ENCODE results near the gene NEBL.

NEBL gene

DNA sequence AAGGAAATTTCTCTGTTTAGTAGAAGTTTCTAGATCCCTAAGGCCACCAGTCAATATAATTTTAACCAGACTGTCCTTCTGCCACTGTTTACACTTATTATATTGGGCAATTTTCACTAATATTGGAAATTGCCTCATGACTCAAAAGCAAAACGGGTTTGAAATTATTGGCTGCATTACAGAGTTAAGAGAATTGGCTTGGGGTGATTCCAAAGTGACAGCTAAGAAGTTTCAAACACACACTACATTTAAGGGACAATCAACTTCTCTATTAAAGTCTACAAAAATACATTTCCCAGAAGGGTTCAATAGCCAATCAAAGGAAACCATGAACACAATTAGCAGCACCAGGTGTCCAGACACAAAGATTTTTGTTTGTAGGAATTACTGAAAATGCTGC lies 111.9 kb downstream of the NEBL start:
- H3K4me1 Mint-ChIP-seq: no peaks in the 10 kb centered on the region
- no peaks in the 10 kb centered on the region for H3K9me3 Mint-ChIP-seq
- H3K27ac Mint-ChIP-seq: no peak overlapping the region
- no peaks in the 10 kb centered on the region for H3K36me3 Mint-ChIP-seq
- H3K27me3 Mint-ChIP-seq: no peaks in the 10 kb centered on the region
- H3K4me3 Mint-ChIP-seq: no peak overlapping the region

DNA sequence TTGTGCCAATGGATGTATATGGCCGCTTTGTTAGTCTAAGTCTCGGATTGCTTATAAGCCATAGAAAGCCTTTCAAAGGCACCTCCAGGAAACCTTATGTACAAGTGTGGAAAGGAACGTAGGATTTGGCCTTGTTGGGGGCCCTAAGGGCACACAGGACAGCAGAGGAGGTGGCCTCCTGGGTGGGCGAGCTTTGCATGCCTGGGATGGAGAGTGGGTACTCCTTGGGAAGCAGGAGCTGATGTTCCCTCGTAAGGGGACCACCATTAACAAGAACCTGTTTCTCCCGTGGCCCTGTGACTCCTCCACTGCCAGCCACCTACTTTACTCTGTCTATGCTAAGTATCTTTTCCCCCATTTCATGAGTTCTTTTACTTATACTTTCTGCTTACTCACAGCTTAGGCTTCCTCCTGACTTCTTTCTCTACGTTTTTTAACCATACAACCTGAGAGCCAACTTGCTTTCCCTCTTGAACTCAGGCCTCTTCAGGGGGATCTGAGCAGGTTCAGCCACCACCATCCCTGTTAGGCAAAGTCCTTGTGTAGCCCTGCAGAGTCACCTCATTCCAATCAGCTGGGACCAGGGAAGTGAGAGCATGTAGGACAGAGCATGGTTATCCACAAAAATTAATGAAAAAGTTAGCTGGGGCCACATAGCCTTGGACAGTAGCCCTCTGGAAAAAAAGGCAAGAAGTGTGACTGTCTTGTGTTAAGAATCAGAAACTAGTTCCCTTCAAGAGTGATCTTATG lies 118.9 kb downstream of the NEBL start:
- Mint-ChIP-seq H3K36me3 (no peaks in the 10 kb centered on the region), H3K4me1 (no peaks in the 10 kb centered on the region), H3K27me3 (no peaks in the 10 kb centered on the region)

DNA sequence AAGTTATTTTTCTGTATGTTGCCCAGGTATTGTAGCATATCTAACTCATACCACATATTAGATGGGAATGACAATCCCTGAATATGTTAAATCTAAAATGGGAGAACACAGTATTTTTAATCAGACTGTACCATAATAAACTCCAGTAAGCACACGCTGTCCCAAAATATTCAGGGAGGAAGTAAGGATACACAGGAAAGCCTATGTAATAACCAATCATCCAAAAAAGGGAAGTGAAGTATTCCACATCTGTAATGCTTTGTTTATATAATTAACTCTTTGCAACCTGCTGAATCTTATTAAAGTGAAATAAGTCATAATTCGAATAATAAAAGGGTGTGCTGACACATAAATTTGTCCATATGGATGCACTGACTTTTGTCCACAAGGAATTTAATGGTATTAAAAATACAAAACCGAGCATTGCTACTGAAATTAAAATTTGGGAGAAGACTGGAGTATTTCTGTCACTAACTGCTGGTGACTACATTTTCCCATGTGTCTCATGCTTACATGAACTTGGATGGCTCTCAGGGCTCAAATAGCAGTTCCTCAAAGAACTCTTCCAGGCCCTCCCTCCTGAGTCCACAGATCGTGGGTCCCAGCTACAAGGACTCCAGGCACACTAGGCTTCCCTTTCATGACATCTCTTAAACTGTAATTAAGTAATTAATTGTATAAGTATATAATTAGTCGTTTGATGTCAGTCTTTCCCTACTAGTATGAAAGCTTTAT lies 120.6 kb downstream of the NEBL start:
- Mint-ChIP-seq H3K9me3 (no peaks in the 10 kb centered on the region), H3K4me1 (no peaks in the 10 kb centered on the region), H3K4me3 (no peak overlapping the region), H3K27ac (no peak overlapping the region), H3K27me3 (no peaks in the 10 kb centered on the region), H3K36me3 (no peaks in the 10 kb centered on the region)

More for the DNA sequence above, 118.9 kb downstream of the NEBL start:
- no peaks in the 10 kb centered on the region for H3K9me3 Mint-ChIP-seq
- no peak overlapping the region for H3K4me3 Mint-ChIP-seq
- no peak overlapping the region for H3K27ac Mint-ChIP-seq

DNA sequence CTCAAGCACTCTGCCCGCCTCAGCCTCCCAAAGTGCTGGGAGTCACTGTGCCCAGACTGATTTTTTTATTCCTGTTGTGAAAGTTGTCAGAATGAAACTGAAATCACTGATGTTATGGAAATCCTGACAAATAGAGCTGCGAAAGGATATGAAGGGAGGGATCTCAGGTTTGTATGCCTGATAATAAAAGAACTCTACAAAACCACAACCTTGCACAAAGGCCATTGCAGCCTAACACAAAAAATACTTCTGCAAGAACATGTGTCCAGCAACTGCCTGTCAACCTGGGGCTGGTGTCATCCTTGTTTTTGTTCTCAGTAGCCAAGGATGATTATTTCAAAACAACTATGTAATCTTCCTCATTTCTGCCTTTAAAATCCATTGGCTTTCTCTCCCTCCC lies 126.1 kb downstream of the NEBL start:
- no peak overlapping the region for H3K4me3 Mint-ChIP-seq
- H3K9me3 Mint-ChIP-seq: no peaks in the 10 kb centered on the region
- H3K36me3 Mint-ChIP-seq: no peaks in the 10 kb centered on the region
- no peaks in the 10 kb centered on the region for H3K27me3 Mint-ChIP-seq
- H3K27ac Mint-ChIP-seq: no peak overlapping the region
- no peaks in the 10 kb centered on the region for H3K4me1 Mint-ChIP-seq

DNA sequence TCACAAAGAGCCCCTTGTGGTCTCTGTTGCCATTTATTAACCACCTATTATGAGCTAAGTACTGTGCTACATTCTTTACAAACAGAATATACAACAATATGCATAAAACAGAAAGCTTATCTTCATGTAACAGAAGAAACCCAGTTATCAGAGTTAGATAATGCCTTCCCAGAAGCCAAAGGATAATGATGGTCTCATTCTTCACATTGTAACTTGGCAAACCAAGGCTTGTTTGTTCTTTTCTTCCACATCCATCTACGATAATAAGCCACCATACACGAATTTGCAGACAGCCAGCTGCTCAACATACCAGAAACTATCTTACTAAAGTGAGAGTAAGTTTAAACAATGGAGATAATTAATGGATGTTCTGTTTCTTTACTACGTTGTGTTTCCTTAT lies 127.6 kb downstream of the NEBL start:
- Mint-ChIP-seq H3K4me3 (no peak overlapping the region), H3K4me1 (no peaks in the 10 kb centered on the region), H3K27me3 (no peaks in the 10 kb centered on the region), H3K9me3 (no peaks in the 10 kb centered on the region), H3K27ac (no peak overlapping the region), H3K36me3 (no peaks in the 10 kb centered on the region)

DNA sequence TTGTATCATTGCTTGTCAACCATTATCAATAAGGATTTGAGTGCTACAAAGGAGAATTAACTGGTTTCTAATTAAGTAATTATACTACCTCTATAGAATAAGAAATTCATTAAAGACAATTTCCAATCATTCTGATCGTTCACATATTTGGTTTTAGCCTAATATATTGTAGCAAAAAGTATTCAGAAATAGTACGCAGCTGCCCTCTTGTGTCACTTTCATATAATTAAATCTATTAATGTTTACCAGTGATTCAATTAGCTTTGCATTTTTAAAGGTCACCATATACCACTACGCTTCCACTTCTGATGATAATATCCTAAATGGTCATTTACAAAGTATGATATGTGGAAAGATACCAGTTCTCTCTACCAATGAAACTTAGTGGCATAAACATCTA lies 128.3 kb downstream of the NEBL start:
- Mint-ChIP-seq H3K27ac (no peak overlapping the region), H3K9me3 (no peaks in the 10 kb centered on the region), H3K4me1 (no peaks in the 10 kb centered on the region), H3K36me3 (no peaks in the 10 kb centered on the region), H3K27me3 (no peaks in the 10 kb centered on the region), H3K4me3 (no peak overlapping the region)

DNA sequence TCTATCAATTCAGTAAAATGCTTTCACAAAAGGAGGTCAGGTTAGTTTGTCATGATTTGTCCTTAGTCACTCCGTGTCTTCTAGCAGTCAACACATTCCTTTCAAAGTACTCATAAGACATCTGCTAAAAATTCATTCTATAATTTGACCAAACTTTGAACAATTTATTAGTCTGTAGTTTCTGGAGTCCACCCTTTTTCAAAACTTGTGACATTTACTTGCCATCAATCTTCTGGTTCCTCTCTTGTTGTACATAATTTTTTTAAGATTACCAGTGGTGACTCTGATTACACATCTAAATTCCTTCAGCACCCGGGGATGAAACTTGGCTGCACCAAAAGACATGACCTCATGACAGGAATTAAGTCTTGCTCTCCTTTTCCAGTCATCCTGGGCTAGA lies 130.1 kb downstream of the NEBL start:
- Mint-ChIP-seq H3K9me3 (no peaks in the 10 kb centered on the region), H3K4me3 (no peak overlapping the region)

DNA sequence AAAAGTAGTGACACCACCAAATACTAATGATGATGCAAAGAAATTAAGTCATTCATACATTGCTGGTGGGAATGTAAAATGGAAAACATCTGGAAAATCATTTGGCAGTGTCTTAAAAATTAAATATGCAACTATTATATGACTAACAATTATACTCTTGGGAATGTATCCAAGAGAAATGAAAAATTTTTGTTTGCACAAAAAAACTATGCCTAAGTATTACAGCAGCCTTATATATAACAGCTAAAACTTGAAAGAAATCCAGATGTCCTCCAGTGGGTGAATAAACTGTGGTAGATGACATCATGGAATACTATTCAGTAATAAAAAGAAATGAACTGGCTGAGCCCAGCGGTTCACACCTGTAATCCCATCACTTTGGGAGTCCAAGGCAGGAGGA lies 132.0 kb downstream of the NEBL start:
- H3K27ac Mint-ChIP-seq: no peak overlapping the region
- H3K4me3 Mint-ChIP-seq: no peak overlapping the region
- H3K36me3 Mint-ChIP-seq: no peaks in the 10 kb centered on the region
- H3K27me3 Mint-ChIP-seq: no peaks in the 10 kb centered on the region
- H3K4me1 Mint-ChIP-seq: no peaks in the 10 kb centered on the region
- peaks cover 4% of the 10 kb centered on the region for H3K9me3 Mint-ChIP-seq

More for the DNA sequence above, 130.1 kb downstream of the NEBL start:
- no peaks in the 10 kb centered on the region for H3K27me3 Mint-ChIP-seq
- H3K4me1 Mint-ChIP-seq: no peaks in the 10 kb centered on the region
- H3K27ac Mint-ChIP-seq: no peak overlapping the region
- no peaks in the 10 kb centered on the region for H3K36me3 Mint-ChIP-seq

DNA sequence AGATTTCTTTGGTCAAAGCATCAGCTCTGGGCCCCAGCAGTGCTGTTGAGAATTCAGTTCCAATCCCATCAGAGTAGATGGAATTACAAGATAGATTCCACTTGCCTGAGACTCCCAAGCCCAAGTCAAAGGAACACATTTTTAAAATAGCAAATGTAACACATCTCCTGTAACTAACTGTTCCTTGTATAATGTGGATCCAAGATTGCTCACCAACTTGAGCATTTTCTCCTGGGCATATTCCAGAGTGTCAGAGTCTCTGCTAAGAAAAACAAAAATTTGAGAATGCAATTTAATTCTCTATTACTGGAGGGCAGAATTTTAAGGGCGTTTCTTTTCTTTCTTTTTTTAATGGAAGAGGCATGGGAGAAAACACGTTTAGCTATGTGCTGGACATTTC lies 136.7 kb downstream of the NEBL start:
- Mint-ChIP-seq H3K27ac (no peak overlapping the region), H3K36me3 (no peaks in the 10 kb centered on the region), H3K4me1 (no peaks in the 10 kb centered on the region), H3K4me3 (no peak overlapping the region), H3K9me3 (peaks cover 4% of the 10 kb centered on the region), H3K27me3 (no peaks in the 10 kb centered on the region)

DNA sequence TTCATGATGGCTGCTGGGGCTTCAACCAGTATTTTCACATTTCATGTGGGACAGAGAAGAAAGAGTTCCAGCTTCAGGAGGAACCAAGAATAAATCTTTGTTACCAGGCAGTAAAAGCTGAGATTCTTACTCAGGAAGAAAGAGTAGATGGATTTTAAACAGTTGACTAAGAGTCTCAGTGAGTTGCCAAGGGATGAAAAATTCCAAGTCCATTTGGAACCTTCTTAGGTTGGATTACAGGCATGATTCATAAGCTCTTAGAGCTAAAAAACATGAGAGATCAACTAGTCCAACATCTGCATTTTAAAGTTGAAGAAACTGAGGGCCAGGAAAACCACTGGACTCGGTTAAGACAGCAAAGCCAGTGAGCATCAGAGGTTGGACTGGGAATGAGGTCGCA lies 148.6 kb downstream of the NEBL start:
- Mint-ChIP-seq H3K27me3 (no peaks in the 10 kb centered on the region), H3K4me3 (no peak overlapping the region), H3K36me3 (no peaks in the 10 kb centered on the region), H3K27ac (no peak overlapping the region), H3K9me3 (peaks cover 17% of the 10 kb centered on the region), H3K4me1 (no peaks in the 10 kb centered on the region)

DNA sequence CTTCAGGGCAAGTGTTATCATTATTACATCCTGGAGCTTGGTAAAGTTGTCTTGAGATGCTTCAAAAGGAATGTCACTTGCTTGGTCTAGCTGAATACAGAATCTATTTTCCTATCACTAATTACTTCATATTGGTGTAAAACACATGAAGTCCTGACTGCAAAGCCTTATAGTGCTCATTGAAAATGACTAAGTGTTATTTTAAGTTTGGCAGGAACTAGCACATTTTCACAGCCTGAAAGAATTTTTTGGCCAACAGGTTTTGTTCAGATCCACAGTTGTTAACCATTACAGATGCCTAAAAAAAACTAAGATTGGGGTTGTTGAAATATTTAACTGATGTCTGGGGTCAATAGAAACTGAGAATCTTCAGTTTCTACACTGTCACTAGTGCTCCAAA lies 149.3 kb downstream of the NEBL start:
- H3K9me3 Mint-ChIP-seq: peaks cover 17% of the 10 kb centered on the region

DNA sequence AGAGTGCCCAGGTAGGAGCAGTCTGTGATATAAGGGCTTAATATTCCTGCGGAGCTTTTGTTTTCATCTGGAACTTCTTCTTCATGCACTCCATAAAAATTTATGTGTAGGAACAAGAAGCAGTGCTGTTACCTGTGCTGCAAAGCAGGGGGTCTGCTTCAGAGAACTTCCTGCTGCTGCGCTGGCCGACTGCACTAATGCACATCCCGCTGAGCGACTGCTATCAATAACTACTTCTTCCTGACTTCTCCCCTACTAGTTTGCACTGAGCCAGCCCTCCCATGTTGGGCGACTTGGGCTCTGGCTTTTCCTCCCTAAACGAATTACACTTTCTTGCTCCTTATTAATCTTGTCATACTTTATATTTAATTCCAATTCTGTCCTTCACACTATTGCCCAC lies 150.3 kb downstream of the NEBL start:
- H3K4me1 Mint-ChIP-seq: no peaks in the 10 kb centered on the region
- peaks cover under 1% of the 10 kb centered on the region for H3K27me3 Mint-ChIP-seq
- H3K36me3 Mint-ChIP-seq: no peaks in the 10 kb centered on the region
- H3K9me3 Mint-ChIP-seq: peaks cover 17% of the 10 kb centered on the region
- no peak overlapping the region for H3K27ac Mint-ChIP-seq
- H3K4me3 Mint-ChIP-seq: no peak overlapping the region

More for the DNA sequence above, 149.3 kb downstream of the NEBL start:
- H3K4me1 Mint-ChIP-seq: no peaks in the 10 kb centered on the region
- H3K27me3 Mint-ChIP-seq: no peaks in the 10 kb centered on the region
- H3K27ac Mint-ChIP-seq: no peak overlapping the region
- H3K36me3 Mint-ChIP-seq: no peaks in the 10 kb centered on the region
- no peak overlapping the region for H3K4me3 Mint-ChIP-seq

DNA sequence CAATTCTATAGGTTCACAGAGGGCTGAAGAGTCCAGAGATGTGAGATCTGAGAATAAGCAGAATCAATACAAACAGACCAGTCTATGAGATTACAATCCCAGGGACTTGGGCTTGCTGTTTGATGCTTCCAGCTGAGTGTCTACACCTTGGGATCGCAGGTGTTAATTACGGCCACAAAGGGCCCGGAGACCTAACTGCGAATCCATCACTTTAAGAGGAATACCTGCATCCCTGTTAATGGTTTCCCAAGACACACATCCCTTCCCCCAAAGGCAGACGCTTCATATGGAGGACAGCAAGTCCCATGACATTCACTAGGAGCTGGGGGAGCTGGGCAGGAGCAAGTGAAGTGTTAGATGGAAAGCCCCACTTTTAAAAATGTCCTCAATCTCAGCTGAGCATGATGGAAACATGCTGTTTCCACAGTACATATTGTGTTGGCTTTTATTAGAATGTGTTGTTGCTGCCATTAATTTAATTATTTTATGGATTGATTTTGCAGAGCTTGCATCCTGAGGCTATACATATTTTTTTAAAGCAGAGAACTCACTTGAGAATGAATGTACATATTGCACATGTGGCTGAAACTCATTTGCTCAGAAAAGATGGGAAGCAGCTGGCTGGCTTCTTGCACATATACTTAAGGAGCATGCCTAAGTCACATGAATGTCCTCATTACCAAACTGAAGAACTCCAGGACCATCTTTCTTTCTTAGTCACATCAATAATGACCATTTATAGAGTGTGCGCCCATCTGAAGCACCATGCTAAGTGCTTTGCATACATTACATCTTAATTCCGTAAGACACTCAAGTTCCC lies 151.3 kb downstream of the NEBL start:
- Mint-ChIP-seq H3K9me3 (peaks cover 15% of the 10 kb centered on the region), H3K4me3 (no peak overlapping the region), H3K4me1 (no peaks in the 10 kb centered on the region), H3K27ac (no peak overlapping the region), H3K27me3 (peaks cover 2% of the 10 kb centered on the region), H3K36me3 (no peaks in the 10 kb centered on the region)

DNA sequence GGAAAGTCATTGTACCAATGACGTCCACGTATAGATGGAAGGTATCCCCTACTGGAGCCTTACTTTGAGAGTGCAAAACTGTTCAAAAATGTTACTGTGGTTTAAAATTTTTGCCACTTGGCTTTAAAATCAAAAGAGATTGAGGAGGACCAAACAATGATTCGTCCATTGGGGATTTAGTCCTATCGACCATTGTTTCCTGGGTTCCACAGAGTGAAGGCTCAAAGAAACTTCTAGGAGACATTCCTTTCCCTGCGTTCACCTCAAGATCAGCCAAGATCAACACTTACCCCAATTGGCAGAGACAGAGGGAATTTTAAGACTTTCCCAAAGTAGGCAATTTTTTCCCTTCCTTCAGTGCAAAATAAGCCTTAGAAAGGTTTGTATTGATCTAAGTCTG lies 152.3 kb downstream of the NEBL start:
- Mint-ChIP-seq H3K4me1 (no peaks in the 10 kb centered on the region), H3K27me3 (peaks cover 2% of the 10 kb centered on the region), H3K9me3 (peaks cover 7% of the 10 kb centered on the region), H3K27ac (no peak overlapping the region), H3K36me3 (no peaks in the 10 kb centered on the region), H3K4me3 (no peak overlapping the region)

DNA sequence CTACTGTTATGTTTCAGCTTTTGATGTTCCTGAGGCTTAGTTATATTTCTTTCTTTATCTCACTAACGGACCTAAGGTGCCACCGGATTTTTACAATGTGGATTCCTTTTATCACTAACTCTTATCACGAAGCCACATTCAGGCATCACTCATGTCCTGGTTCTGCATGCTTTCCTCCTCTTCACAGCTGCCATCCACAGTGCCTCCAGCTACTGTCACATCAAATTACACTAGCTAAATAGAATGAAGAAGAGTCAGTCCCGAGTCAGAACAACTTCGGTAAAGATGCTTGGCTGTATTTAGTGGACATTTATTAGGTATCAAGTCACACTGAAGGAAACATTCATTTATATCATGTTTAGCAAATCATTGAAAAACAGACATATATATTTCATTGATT lies 153.2 kb downstream of the NEBL start:
- no peak overlapping the region for H3K4me3 Mint-ChIP-seq
- peaks cover 2% of the 10 kb centered on the region for H3K27me3 Mint-ChIP-seq
- no peaks in the 10 kb centered on the region for H3K4me1 Mint-ChIP-seq
- H3K36me3 Mint-ChIP-seq: no peaks in the 10 kb centered on the region
- H3K9me3 Mint-ChIP-seq: peaks cover 5% of the 10 kb centered on the region
- H3K27ac Mint-ChIP-seq: no peak overlapping the region

Data from activated naive CD4-positive, alpha-beta T cell treated with anti-CD3 and anti-CD28 coated beads, Interleukin-2, amount 50 U/mL, for 24 hours (primary cell).